PFSK-1 (cell line): Measurements from ENCODE around the gene DCAF4L1.

ENCODE experiments used
- FOXP2 ChIP-seq: optimal IDR thresholded peaks from 2 replicates; pipeline ENCODE3; 2011; ENCODE audit warnings: borderline replicate concordance, control low read depth, inconsistent platforms; ENCODE audit not compliant: insufficient read depth; ENCODE audit errors: extremely low read length, extremely low read depth
- POLR2AphosphoS5 ChIP-seq: IDR thresholded peaks from 2 replicates; pipeline ENCODE4 v1.6.1; 2012; ENCODE audit warnings: low read depth, mild to moderate bottlenecking, control low read depth, low read length, moderate library complexity
- SIN3A ChIP-seq: IDR thresholded peaks from 2 replicates; pipeline ENCODE4 v1.6.1; 2012; ENCODE audit warnings: mild to moderate bottlenecking, low read length, moderate library complexity, borderline replicate concordance; ENCODE audit not compliant: insufficient read depth
- TAF1 ChIP-seq: IDR thresholded peaks from 2 replicates; pipeline ENCODE4 v1.6.1; 2012; ENCODE audit warnings: low read length, control low read depth, borderline replicate concordance; ENCODE audit not compliant: insufficient read depth
- TF ChIP-seq, protein P1 (sequence below), 2 experiments: IDR thresholded peaks; 2 replicates each; pipeline versions ENCODE4 v1.6.1 to v1.8.0; 2011 to 2012; ENCODE audit warnings: low read depth in 2 of 2, low read length in 2 of 2, control low read depth in 1 of 2, inconsistent platforms in 1 of 2, mild to moderate bottlenecking in 1 of 2, moderate library complexity in 1 of 2; ENCODE audit not compliant: insufficient read depth in 1 of 2

Gene DCAF4L1

GRCh38 chr4:41964401-41964800, 17.2 kb upstream of the DCAF4L1 start:
- TF ChIP-seq SIN3A (no peak), FOXP2 (no peak), POLR2AphosphoS5 (no peak), TAF1 (no peak)
- TF ChIP-seq, protein P1, sequence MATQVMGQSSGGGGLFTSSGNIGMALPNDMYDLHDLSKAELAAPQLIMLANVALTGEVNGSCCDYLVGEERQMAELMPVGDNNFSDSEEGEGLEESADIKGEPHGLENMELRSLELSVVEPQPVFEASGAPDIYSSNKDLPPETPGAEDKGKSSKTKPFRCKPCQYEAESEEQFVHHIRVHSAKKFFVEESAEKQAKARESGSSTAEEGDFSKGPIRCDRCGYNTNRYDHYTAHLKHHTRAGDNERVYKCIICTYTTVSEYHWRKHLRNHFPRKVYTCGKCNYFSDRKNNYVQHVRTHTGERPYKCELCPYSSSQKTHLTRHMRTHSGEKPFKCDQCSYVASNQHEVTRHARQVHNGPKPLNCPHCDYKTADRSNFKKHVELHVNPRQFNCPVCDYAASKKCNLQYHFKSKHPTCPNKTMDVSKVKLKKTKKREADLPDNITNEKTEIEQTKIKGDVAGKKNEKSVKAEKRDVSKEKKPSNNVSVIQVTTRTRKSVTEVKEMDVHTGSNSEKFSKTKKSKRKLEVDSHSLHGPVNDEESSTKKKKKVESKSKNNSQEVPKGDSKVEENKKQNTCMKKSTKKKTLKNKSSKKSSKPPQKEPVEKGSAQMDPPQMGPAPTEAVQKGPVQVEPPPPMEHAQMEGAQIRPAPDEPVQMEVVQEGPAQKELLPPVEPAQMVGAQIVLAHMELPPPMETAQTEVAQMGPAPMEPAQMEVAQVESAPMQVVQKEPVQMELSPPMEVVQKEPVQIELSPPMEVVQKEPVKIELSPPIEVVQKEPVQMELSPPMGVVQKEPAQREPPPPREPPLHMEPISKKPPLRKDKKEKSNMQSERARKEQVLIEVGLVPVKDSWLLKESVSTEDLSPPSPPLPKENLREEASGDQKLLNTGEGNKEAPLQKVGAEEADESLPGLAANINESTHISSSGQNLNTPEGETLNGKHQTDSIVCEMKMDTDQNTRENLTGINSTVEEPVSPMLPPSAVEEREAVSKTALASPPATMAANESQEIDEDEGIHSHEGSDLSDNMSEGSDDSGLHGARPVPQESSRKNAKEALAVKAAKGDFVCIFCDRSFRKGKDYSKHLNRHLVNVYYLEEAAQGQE (IDR thresholded peaks at IDR 0.05; ENCODE audit: insufficient read depth in 1 of 2, low read depth in 2 of 2, low read length in 2 of 2) = no peak

DNA sequence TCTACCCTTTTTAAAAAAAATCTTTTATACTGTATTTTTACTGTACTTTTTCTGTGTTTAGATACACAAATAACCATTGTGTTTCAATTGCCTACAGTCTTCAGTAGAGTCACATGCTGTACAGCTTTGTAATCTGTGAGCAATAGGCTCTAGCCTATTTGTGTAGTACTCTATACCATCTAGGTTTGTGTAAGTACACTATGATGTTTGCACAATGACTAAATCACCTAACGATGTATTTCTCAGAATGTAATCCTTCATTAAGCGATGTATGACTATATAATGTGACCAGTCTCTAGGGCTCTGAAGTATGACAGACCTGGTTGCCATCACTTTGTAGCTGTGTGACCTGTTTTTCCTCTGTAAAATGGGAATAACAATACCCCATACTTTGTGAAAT, 14.2 kb upstream of the DCAF4L1 start:
- TF ChIP-seq POLR2AphosphoS5 (no peak), FOXP2 (no peak), SIN3A (no peak), TAF1 (no peak)
- TF ChIP-seq, protein P1 (IDR thresholded peaks at IDR 0.05; ENCODE audit: insufficient read depth in 1 of 2, low read depth in 2 of 2, low read length in 2 of 2) = no peak

DNA sequence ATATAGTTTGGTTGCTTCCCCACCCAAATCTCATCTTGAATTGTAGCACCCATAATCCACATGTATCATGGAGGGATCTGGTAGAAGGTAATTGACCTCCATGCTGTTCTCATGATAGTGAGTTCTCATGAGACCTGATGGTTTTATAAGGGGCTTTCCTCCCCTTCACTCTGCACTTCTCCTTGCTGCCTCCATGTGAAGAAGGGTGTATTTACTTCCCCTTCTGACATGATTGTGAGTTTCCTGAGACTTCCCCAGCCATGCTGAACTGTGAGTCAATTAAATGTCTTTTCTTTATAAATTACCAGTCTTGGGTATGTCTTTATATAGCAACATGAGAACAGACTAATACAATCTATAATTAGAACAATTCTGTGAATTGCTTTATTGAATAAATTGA, 11.9 kb upstream of the DCAF4L1 start:
- TF ChIP-seq, protein P1 (IDR thresholded peaks at IDR 0.05; ENCODE audit: insufficient read depth in 1 of 2, low read depth in 2 of 2, low read length in 2 of 2) = no peak
- TF ChIP-seq TAF1 (no peak), SIN3A (no peak), POLR2AphosphoS5 (no peak), FOXP2 (no peak)

- no peak for TF ChIP-seq FOXP2
- TF ChIP-seq TAF1 = no peak
- TF ChIP-seq, protein P1 (IDR thresholded peaks at IDR 0.05; ENCODE audit: insufficient read depth in 1 of 2, low read depth in 2 of 2, low read length in 2 of 2) = no peak
- TF ChIP-seq POLR2AphosphoS5 = no peak
- no peak for TF ChIP-seq SIN3A
These were observed 6.2 kb upstream of the DCAF4L1 start for GRCh38 chr4:41975341-41975740.

DNA sequence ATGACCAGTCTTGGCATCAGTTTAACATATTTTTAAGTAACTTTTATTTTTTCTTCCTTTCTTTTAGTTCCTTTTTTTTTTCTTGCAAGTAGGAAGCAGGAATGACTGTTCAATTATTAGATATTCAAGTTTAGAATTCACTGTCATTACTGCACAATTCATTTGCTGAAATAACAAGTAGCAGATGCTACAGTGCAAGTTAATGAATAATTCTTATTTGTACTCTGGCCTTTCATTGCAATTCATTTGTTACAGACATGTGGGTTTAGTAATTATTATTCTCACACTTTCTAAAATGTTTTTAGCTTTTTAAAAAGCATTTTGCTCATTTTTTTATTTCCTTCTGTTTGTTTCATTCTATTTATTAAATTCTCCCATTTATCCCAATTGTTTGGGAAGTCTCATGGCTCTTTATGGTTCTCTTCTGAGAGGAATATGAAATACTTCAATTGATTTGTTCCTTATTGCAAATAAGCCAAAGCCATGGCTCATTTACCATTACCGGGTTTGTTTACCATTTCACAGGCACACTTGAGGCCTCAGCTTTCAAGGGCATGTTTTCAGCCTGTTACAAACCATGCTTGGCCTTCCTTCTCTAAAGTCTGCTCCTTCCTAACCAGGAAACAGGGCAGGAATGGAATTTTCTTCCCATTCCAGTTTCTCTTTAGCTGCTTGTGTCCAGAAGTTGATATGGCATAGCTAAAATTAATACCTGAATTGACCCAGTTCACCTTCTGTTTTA, 4.6 kb upstream of the DCAF4L1 start:
- TF ChIP-seq FOXP2 = no peak
- no peak for TF ChIP-seq POLR2AphosphoS5
- TF ChIP-seq SIN3A = no peak
- TF ChIP-seq, protein P1 (IDR thresholded peaks at IDR 0.05; ENCODE audit: insufficient read depth in 1 of 2, low read depth in 2 of 2, low read length in 2 of 2) = no peak
- no peak for TF ChIP-seq TAF1
